ENCODE data around the gene TBCC.

Gene TBCC

GRCh38 chr6:42771741-42772100, 25.8 kb upstream of the TBCC start:
- Histone ChIP-seq H3K4me3 (ENCODE audit: low read length) (peak overlapping the region; percentile 67), H4K20me1 (ENCODE audit: insufficient read depth, low read length) (no peaks in the 10 kb centered on the region), H3K36me3 (replicated peaks; ENCODE audit: low read depth, low read length) (peaks cover 3% of the 10 kb centered on the region), H3K4me2 (ENCODE audit: low read length) (peak overlapping the region; percentile 84), H3K9me3 (ENCODE audit: insufficient read depth, low read length) (no peaks in the 10 kb centered on the region), H3K9ac (ENCODE audit: low read length) (peak overlapping the region; percentile 58), H2AFZ (ENCODE audit: low read depth, low read length) (no peak overlapping the region), H3K79me2 (ENCODE audit: low read length) (peaks cover 11% of the 10 kb centered on the region), H3K27me3 (ENCODE audit: low read depth, low read length) (no peaks in the 10 kb centered on the region), H3K4me1 (ENCODE audit: low read length) (peaks cover 60% of the 10 kb centered on the region), H3K27ac (ENCODE audit: low read length) (peak overlapping the region; percentile 53)
- TF ChIP-seq EZH2phosphoT487 (IDR thresholded peaks at IDR 0.05; ENCODE audit: low read depth) (no peak), CTCF (IDR thresholded peaks at IDR 0.05; ENCODE audit: low read depth, low read length) (no peak)

GRCh38 chr6:42769836-42770235, 23.9 kb upstream of the TBCC start:
- TF ChIP-seq CTCF (IDR thresholded peaks at IDR 0.05; ENCODE audit: low read depth, low read length) (no peak), EZH2phosphoT487 (IDR thresholded peaks at IDR 0.05; ENCODE audit: low read depth) (no peak)
- no peaks in the 10 kb centered on the region for H3K9me3 ChIP-seq (ENCODE audit: insufficient read depth, low read length)
- no peak overlapping the region for H3K4me3 ChIP-seq (ENCODE audit: low read length)
- H3K27me3 ChIP-seq (ENCODE audit: low read depth, low read length) = no peaks in the 10 kb centered on the region
- peaks cover 41% of the 10 kb centered on the region for H3K4me1 ChIP-seq (ENCODE audit: low read length)
- H3K9ac ChIP-seq (ENCODE audit: low read length) = no peak overlapping the region
- H3K36me3 ChIP-seq (replicated peaks; ENCODE audit: low read depth, low read length) = peaks cover 3% of the 10 kb centered on the region
- H3K27ac ChIP-seq (ENCODE audit: low read length) = no peak overlapping the region
- no peak overlapping the region for H2AFZ ChIP-seq (ENCODE audit: low read depth, low read length)
- H3K4me2 ChIP-seq (ENCODE audit: low read length) = no peak overlapping the region
- H3K79me2 ChIP-seq (ENCODE audit: low read length) = peaks cover 11% of the 10 kb centered on the region
- H4K20me1 ChIP-seq (ENCODE audit: insufficient read depth, low read length) = no peaks in the 10 kb centered on the region

GRCh38 chr6:42769051-42769450, 23.1 kb upstream of the TBCC start:
- H3K27me3 ChIP-seq (ENCODE audit: low read depth, low read length) = no peaks in the 10 kb centered on the region
- peaks cover 33% of the 10 kb centered on the region for H3K4me1 ChIP-seq (ENCODE audit: low read length)
- H4K20me1 ChIP-seq (ENCODE audit: insufficient read depth, low read length) = no peaks in the 10 kb centered on the region
- no peaks in the 10 kb centered on the region for H3K9me3 ChIP-seq (ENCODE audit: insufficient read depth, low read length)
- H3K4me3 ChIP-seq (ENCODE audit: low read length) = no peak overlapping the region
- H2AFZ ChIP-seq (ENCODE audit: low read depth, low read length) = no peak overlapping the region
- H3K9ac ChIP-seq (ENCODE audit: low read length) = no peak overlapping the region
- TF ChIP-seq CTCF (IDR thresholded peaks at IDR 0.05; ENCODE audit: low read depth, low read length) (no peak), EZH2phosphoT487 (IDR thresholded peaks at IDR 0.05; ENCODE audit: low read depth) (no peak)
- peaks cover 11% of the 10 kb centered on the region for H3K79me2 ChIP-seq (ENCODE audit: low read length)
- no peak overlapping the region for H3K4me2 ChIP-seq (ENCODE audit: low read length)
- no peak overlapping the region for H3K27ac ChIP-seq (ENCODE audit: low read length)
- peaks cover 3% of the 10 kb centered on the region for H3K36me3 ChIP-seq (replicated peaks; ENCODE audit: low read depth, low read length)

DNA sequence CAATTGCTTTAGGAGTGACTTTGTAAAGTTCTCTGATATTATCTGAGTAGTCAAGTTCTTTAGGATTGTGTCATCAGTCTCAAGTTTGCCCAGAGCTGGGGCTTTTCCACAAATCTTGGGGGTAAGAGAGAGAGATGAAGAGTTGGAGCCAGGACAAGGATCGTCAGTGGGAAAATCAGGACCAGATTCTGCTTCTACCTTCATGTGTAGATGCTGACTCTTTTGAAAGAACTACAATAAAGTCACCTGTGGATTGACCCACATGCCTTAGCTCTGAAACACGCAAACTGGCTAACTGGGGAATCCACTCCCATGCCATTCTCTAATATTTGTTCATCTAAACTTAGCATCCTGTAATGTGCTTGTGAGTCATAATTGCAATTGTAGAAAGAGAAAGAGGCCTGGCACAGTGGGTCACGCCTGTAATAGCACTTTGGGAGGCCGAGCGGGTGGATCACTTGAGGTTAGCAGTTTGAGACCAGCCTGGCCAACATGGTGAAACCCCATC, 20.3 kb upstream of the TBCC start:
- H3K9me3 ChIP-seq (ENCODE audit: insufficient read depth, low read length) = no peaks in the 10 kb centered on the region
- no peak overlapping the region for H3K9ac ChIP-seq (ENCODE audit: low read length)
- H3K79me2 ChIP-seq (ENCODE audit: low read length) = no peaks in the 10 kb centered on the region
- H3K4me1 ChIP-seq (ENCODE audit: low read length) = peaks cover 7% of the 10 kb centered on the region
- H3K4me3 ChIP-seq (ENCODE audit: low read length) = no peak overlapping the region
- TF ChIP-seq EZH2phosphoT487 (IDR thresholded peaks at IDR 0.05; ENCODE audit: low read depth) (no peak), CTCF (IDR thresholded peaks at IDR 0.05; ENCODE audit: low read depth, low read length) (no peak)
- no peak overlapping the region for H2AFZ ChIP-seq (ENCODE audit: low read depth, low read length)
- no peaks in the 10 kb centered on the region for H4K20me1 ChIP-seq (ENCODE audit: insufficient read depth, low read length)
- no peak overlapping the region for H3K4me2 ChIP-seq (ENCODE audit: low read length)
- H3K36me3 ChIP-seq (replicated peaks; ENCODE audit: low read depth, low read length) = peaks cover 3% of the 10 kb centered on the region
- H3K27me3 ChIP-seq (ENCODE audit: low read depth, low read length) = no peaks in the 10 kb centered on the region
- H3K27ac ChIP-seq (ENCODE audit: low read length) = no peak overlapping the region

All from OCI-LY3 (cell line).